ENCODE data around the gene MSI2.

The MSI2 gene

GRCh38 chr17:57379237-57379894 lies 123.0 kb downstream of the MSI2 start:
- H3K4me3 ChIP-seq (ENCODE audit: low read length): no peak overlapping the region
- peak overlapping the region; percentile 47 for H3K4me2 ChIP-seq (ENCODE audit: low read length)
- H3K36me3 ChIP-seq (ENCODE audit: insufficient read depth, low read length): peaks cover 3% of the 10 kb centered on the region
- H3K4me1 ChIP-seq (ENCODE audit: control insufficient read depth, insufficient read depth, low read length): peaks cover 24% of the 10 kb centered on the region
- peak overlapping the region; percentile 55 for H3K9ac ChIP-seq (ENCODE audit: low read depth, low read length)
- H3K9me3 ChIP-seq (replicated peaks; ENCODE audit: low read length): no peaks in the 10 kb centered on the region
- H3K27me3 ChIP-seq (ENCODE audit: control insufficient read depth, insufficient read depth, low read length): no peaks in the 10 kb centered on the region

GRCh38 chr17:57379895-57380434 lies 123.6 kb downstream of the MSI2 start:
- H3K4me2 ChIP-seq (ENCODE audit: low read length): peak overlapping the region; percentile 47
- H3K9me3 ChIP-seq (replicated peaks; ENCODE audit: low read length): no peaks in the 10 kb centered on the region
- peak overlapping the region; percentile 55 for H3K9ac ChIP-seq (ENCODE audit: low read depth, low read length)
- peaks cover 24% of the 10 kb centered on the region for H3K4me1 ChIP-seq (ENCODE audit: control insufficient read depth, insufficient read depth, low read length)
- H3K36me3 ChIP-seq (ENCODE audit: insufficient read depth, low read length): peaks cover 2% of the 10 kb centered on the region
- H3K27me3 ChIP-seq (ENCODE audit: control insufficient read depth, insufficient read depth, low read length): no peaks in the 10 kb centered on the region
- H3K4me3 ChIP-seq (ENCODE audit: low read length): no peak overlapping the region

- Histone ChIP-seq H3K4me2 (ENCODE audit: low read length) (no peak overlapping the region), H3K36me3 (ENCODE audit: insufficient read depth, low read length) (peaks cover 4% of the 10 kb centered on the region), H3K4me1 (ENCODE audit: control insufficient read depth, insufficient read depth, low read length) (peaks cover 24% of the 10 kb centered on the region), H3K27me3 (ENCODE audit: control insufficient read depth, insufficient read depth, low read length) (no peaks in the 10 kb centered on the region), H3K9ac (ENCODE audit: low read depth, low read length) (no peak overlapping the region), H3K4me3 (ENCODE audit: low read length) (no peak overlapping the region), H3K9me3 (replicated peaks; ENCODE audit: low read length) (no peaks in the 10 kb centered on the region)
These were observed 125.2 kb downstream of the MSI2 start for GRCh38 chr17:57381498-57381897.

- H3K4me1 ChIP-seq (ENCODE audit: control insufficient read depth, insufficient read depth, low read length): peaks cover 18% of the 10 kb centered on the region
- H3K4me3 ChIP-seq (ENCODE audit: low read length): no peak overlapping the region
- no peaks in the 10 kb centered on the region for H3K27me3 ChIP-seq (ENCODE audit: control insufficient read depth, insufficient read depth, low read length)
- H3K36me3 ChIP-seq (ENCODE audit: insufficient read depth, low read length): peaks cover 4% of the 10 kb centered on the region
- no peak overlapping the region for H3K9ac ChIP-seq (ENCODE audit: low read depth, low read length)
- no peak overlapping the region for H3K4me2 ChIP-seq (ENCODE audit: low read length)
- H3K9me3 ChIP-seq (replicated peaks; ENCODE audit: low read length): no peaks in the 10 kb centered on the region
These were observed 127.9 kb downstream of the MSI2 start for GRCh38 chr17:57384219-57384618.

GRCh38 chr17:57385975-57386374 lies 129.7 kb downstream of the MSI2 start:
- H3K4me3 ChIP-seq (ENCODE audit: low read length): no peak overlapping the region
- no peak overlapping the region for H3K4me2 ChIP-seq (ENCODE audit: low read length)
- peaks cover 17% of the 10 kb centered on the region for H3K4me1 ChIP-seq (ENCODE audit: control insufficient read depth, insufficient read depth, low read length)
- no peak overlapping the region for H3K9ac ChIP-seq (ENCODE audit: low read depth, low read length)
- H3K36me3 ChIP-seq (ENCODE audit: insufficient read depth, low read length): peaks cover 4% of the 10 kb centered on the region
- H3K9me3 ChIP-seq (replicated peaks; ENCODE audit: low read length): no peaks in the 10 kb centered on the region
- H3K27me3 ChIP-seq (ENCODE audit: control insufficient read depth, insufficient read depth, low read length): no peaks in the 10 kb centered on the region

- Histone ChIP-seq H3K27me3 (ENCODE audit: control insufficient read depth, insufficient read depth, low read length) (no peaks in the 10 kb centered on the region), H3K4me3 (ENCODE audit: low read length) (no peak overlapping the region), H3K4me1 (ENCODE audit: control insufficient read depth, insufficient read depth, low read length) (peaks cover 24% of the 10 kb centered on the region), H3K36me3 (ENCODE audit: insufficient read depth, low read length) (peaks cover 4% of the 10 kb centered on the region), H3K9ac (ENCODE audit: low read depth, low read length) (no peak overlapping the region), H3K9me3 (replicated peaks; ENCODE audit: low read length) (no peaks in the 10 kb centered on the region), H3K4me2 (ENCODE audit: low read length) (no peak overlapping the region)
These were observed 131.3 kb downstream of the MSI2 start for GRCh38 chr17:57387575-57387974.

GRCh38 chr17:57388131-57388725 lies 131.9 kb downstream of the MSI2 start:
- Histone ChIP-seq H3K9ac (ENCODE audit: low read depth, low read length) (no peak overlapping the region), H3K27me3 (ENCODE audit: control insufficient read depth, insufficient read depth, low read length) (no peaks in the 10 kb centered on the region), H3K9me3 (replicated peaks; ENCODE audit: low read length) (no peaks in the 10 kb centered on the region), H3K4me2 (ENCODE audit: low read length) (no peak overlapping the region), H3K4me3 (ENCODE audit: low read length) (no peak overlapping the region), H3K36me3 (ENCODE audit: insufficient read depth, low read length) (peaks cover 4% of the 10 kb centered on the region), H3K4me1 (ENCODE audit: control insufficient read depth, insufficient read depth, low read length) (peaks cover 17% of the 10 kb centered on the region)

GRCh38 chr17:57389473-57389872 lies 133.2 kb downstream of the MSI2 start:
- peaks cover 17% of the 10 kb centered on the region for H3K4me1 ChIP-seq (ENCODE audit: control insufficient read depth, insufficient read depth, low read length)
- no peak overlapping the region for H3K9ac ChIP-seq (ENCODE audit: low read depth, low read length)
- H3K4me3 ChIP-seq (ENCODE audit: low read length): no peak overlapping the region
- no peaks in the 10 kb centered on the region for H3K27me3 ChIP-seq (ENCODE audit: control insufficient read depth, insufficient read depth, low read length)
- peaks cover 4% of the 10 kb centered on the region for H3K36me3 ChIP-seq (ENCODE audit: insufficient read depth, low read length)
- no peak overlapping the region for H3K4me2 ChIP-seq (ENCODE audit: low read length)
- no peaks in the 10 kb centered on the region for H3K9me3 ChIP-seq (replicated peaks; ENCODE audit: low read length)

- peaks cover 20% of the 10 kb centered on the region for H3K4me1 ChIP-seq (ENCODE audit: control insufficient read depth, insufficient read depth, low read length)
- no peaks in the 10 kb centered on the region for H3K27me3 ChIP-seq (ENCODE audit: control insufficient read depth, insufficient read depth, low read length)
- H3K9me3 ChIP-seq (replicated peaks; ENCODE audit: low read length): no peaks in the 10 kb centered on the region
- peak overlapping the region; percentile 22 for H3K9ac ChIP-seq (ENCODE audit: low read depth, low read length)
- H3K36me3 ChIP-seq (ENCODE audit: insufficient read depth, low read length): no peaks in the 10 kb centered on the region
- no peak overlapping the region for H3K4me2 ChIP-seq (ENCODE audit: low read length)
- no peak overlapping the region for H3K4me3 ChIP-seq (ENCODE audit: low read length)
These were observed 134.9 kb downstream of the MSI2 start for GRCh38 chr17:57391076-57391825.

GRCh38 chr17:57391857-57392471 lies 135.6 kb downstream of the MSI2 start:
- H3K4me3 ChIP-seq (ENCODE audit: low read length): no peak overlapping the region
- peak overlapping the region; percentile 22 for H3K9ac ChIP-seq (ENCODE audit: low read depth, low read length)
- peaks cover 20% of the 10 kb centered on the region for H3K4me1 ChIP-seq (ENCODE audit: control insufficient read depth, insufficient read depth, low read length)
- H3K36me3 ChIP-seq (ENCODE audit: insufficient read depth, low read length): no peaks in the 10 kb centered on the region
- H3K27me3 ChIP-seq (ENCODE audit: control insufficient read depth, insufficient read depth, low read length): no peaks in the 10 kb centered on the region
- no peaks in the 10 kb centered on the region for H3K9me3 ChIP-seq (replicated peaks; ENCODE audit: low read length)
- no peak overlapping the region for H3K4me2 ChIP-seq (ENCODE audit: low read length)

- no peak overlapping the region for H3K4me3 ChIP-seq (ENCODE audit: low read length)
- H3K27me3 ChIP-seq (ENCODE audit: control insufficient read depth, insufficient read depth, low read length): no peaks in the 10 kb centered on the region
- no peaks in the 10 kb centered on the region for H3K36me3 ChIP-seq (ENCODE audit: insufficient read depth, low read length)
- no peak overlapping the region for H3K9ac ChIP-seq (ENCODE audit: low read depth, low read length)
- H3K9me3 ChIP-seq (replicated peaks; ENCODE audit: low read length): no peaks in the 10 kb centered on the region
- H3K4me2 ChIP-seq (ENCODE audit: low read length): no peak overlapping the region
- H3K4me1 ChIP-seq (ENCODE audit: control insufficient read depth, insufficient read depth, low read length): peaks cover 20% of the 10 kb centered on the region
These were observed 137.0 kb downstream of the MSI2 start for GRCh38 chr17:57393368-57393767.

Data from skeletal muscle satellite cell (primary cell).